ENCODE data around the gene UQCRC2. TPM values are rescaled to one million over a fixed set of nuclear protein-coding genes. Genes with fewer than 3 reads are reported as not detected.

UQCRC2 gene
- total and polyA plus RNA-seq, 2 donors (not counting 1 experiment from before 2014, with no cell fraction given) = 84.3 to 150 TPM

DNA sequence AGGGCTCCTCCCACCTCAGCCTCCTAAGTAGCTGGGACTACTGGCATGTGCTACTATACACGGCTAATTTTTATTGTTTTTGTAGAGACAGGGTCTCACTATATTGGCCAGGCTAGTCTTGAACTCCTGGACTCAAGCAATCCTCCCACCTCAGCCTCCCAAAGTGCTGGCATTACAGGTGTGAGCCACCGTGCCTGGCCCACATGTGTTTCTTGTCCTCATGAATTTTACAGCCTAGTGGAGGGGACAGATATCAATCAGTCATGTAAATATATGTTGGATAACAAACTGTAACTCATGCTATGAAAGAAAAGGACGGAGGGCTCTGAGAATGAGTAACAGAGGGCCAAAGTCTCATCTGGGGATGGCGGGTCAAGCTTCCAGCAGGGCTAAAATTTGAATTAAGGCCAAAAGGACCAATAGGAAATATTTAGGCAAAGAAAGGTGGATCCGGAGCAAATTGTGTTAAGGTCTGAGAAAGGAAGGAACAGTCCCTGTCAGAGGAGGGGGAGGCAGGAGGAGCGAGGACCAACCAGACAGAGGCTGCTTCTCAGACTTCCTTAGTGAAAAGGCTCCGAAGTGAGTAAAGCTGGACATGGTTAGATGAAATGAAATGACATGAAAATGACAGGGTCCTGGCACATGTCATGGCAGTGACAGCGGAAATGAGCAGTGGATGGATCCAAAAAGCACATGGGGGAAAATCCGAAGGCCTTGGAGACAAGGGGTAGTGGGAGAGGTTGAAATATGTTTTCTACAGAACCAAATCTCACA is 43.9 kb downstream of the UQCRC2 start:
- no peak for ATAC-seq (ENCODE audit: low read depth)
- no peaks in the 10 kb centered on the region for H3K79me2 ChIP-seq (ENCODE audit: control insufficient read depth, insufficient read depth, low read length)
- 99% methylated on average over 6 of the region's 9 CpGs for WGBS (ENCODE audit: insufficient coverage)
- H3K9me3 ChIP-seq (ENCODE audit: control extremely low read depth in 1 of 3, control insufficient read depth in 2 of 3, insufficient read depth in 1 of 3, low read length in 2 of 3) = peaks cover 0 to 4% (median 0%) of the 10 kb centered on the region in 3 donors
- H3K27me3 ChIP-seq (replicated peaks in 1 of 4; ENCODE audit: control extremely low read depth in 1 of 4, control insufficient read depth in 3 of 4, insufficient read depth in 4 of 4, low read length in 3 of 4) = no peaks in the 10 kb centered on the region
- intact Hi-C loops (cut with micrococcal nuclease) = no loop called here
- no peak overlapping the region for H3K4me3 ChIP-seq (ENCODE audit: control extremely low read depth in 1 of 5, extremely low read depth in 1 of 5, insufficient read depth in 1 of 5, low read depth in 2 of 5, low read length in 4 of 5)
- TF ChIP-seq CTCF (IDR thresholded peaks at IDR 0.05) (no peak), EZH2 (IDR thresholded peaks at IDR 0.05; ENCODE audit: borderline replicate concordance, insufficient read depth, low read depth, low read length, poor library complexity, severe bottlenecking) (no peak)
- peaks cover 4 to 7% of the 10 kb centered on the region in 2 donors for H3K4me1 ChIP-seq (ENCODE audit: control insufficient read depth in 2 of 2, insufficient read depth in 2 of 2, low read length in 2 of 2)
- H4K20me1 ChIP-seq (ENCODE audit: control insufficient read depth, insufficient read depth, low read length, poor library complexity, severe bottlenecking) = no peaks in the 10 kb centered on the region
- Mint-ChIP-seq H3K9me3 (ENCODE audit: insufficient read depth) (no peaks in the 10 kb centered on the region), H3K4me1 (peaks cover 4% of the 10 kb centered on the region), H3K27ac (no peak overlapping the region), H3K4me3 (no peak overlapping the region), H3K27me3 (no peaks in the 10 kb centered on the region)
- no peak overlapping the region for H3K4me2 ChIP-seq (replicated peaks; ENCODE audit: low read depth, low read length, poor library complexity, severe bottlenecking)
- no peak overlapping the region for H2AFZ ChIP-seq (ENCODE audit: insufficient read depth, low read depth, low read length, poor library complexity, severe bottlenecking)
- DNase-seq = no peak
- no peak overlapping the region for H3K27ac ChIP-seq (ENCODE audit: low read length in 2 of 2)
- H3K36me3 ChIP-seq (replicated peaks in 1 of 2; ENCODE audit: control extremely low read depth in 1 of 2, control insufficient read depth in 1 of 2, extremely low read depth in 1 of 2, insufficient read depth in 2 of 2, low read length in 1 of 2) = no peaks in the 10 kb centered on the region
- no peak overlapping the region for H3K9ac ChIP-seq (ENCODE audit: low read length)
- POLR2A ChIA-PET = no interaction called here
- CTCF ChIA-PET = interaction anchor here (1.5 to 15.3 kb wide), 3 partner anchors 81 to 192 kb away, joined by 3 to 290 read pairs (median 97); no protein-coding TSS in a partner anchor
